Endothelial cell of coronary artery (primary cell): ENCODE data around the gene PPEF2. TPM values are rescaled to one million over a fixed set of nuclear protein-coding genes. Genes with fewer than 3 reads are reported as not detected.

Source experiments
- total RNA-seq: library from RNA; depleted of rRNA; stranded (reverse); fragments of >200 nt; gene quantifications from 2 replicates; pipeline ENCODE4 v1.2.3, GENCODE V29; 2014

PPEF2 gene
- total RNA-seq = not detected in 2 replicates

DNA sequence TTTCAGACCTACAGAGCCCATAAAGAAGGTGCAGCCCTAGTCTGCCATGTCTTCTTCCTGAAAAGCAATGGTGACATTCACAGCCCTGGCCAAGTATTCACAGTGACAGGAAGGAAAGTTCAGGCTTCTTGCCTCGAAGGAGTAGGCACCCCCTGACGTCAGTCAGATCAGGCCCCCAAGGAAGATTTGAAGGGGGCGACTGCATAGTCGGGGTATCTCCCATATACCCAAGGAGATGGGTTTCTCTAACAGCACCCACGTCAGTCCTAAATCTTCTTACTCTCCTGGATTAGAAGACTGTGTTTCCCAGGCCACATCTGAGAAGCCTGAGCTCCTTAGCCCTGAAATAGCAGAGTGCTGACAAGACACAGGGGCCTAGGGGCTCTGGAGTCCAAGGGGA, at the start of gene PPEF2:
PPEF2 (minus strand) TSS at position 101 of the 400 bp plus-strand sequence. CDS start 6,127 bp downstream, outside the sequence.

DNA sequence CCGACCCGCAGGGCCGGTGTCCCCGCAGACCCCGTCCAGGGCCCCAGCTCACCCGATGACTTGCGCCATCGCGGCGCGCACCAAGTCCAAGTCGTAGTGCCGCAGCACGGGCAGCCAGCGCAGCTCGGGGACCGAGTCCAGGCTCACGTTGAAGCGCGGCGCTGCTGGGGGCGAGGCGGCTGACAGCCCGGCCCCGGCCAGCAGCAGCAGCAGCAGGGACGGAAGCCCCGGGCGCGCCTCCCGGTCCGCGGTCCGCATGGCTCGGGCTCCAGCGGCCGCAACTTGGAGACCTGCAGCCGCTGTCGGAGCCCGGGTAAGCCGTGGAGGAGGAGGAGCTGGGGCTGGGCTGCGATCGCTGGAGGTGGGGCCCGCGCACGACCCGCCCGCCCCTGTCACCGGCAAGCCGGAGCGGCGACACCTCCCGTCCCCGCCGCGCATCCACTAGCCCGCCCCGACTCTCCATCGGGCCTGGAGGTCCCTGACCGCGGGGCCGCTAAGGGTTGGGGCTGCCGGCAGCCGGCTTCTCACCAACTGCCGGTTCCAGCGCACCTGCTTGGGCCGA, 38.5 kb upstream of the PPEF2 start, which contains the start of gene NAAA:
NAAA (minus strand) TSS at position 322 of the 562 bp plus-strand sequence; CDS start at position 258, 64 bp downstream.

Other genes starting within 250 kb of the PPEF2 start
- 174 and 182 TPM in 2 replicates for gene G3BP2, start 229.0 kb downstream of the PPEF2 start, total RNA-seq
- gene USO1, start 177.9 kb downstream of the PPEF2 start, total RNA-seq = 67.3 and 85.4 TPM in 2 replicates
- gene NAAA, start 38.6 kb upstream of the PPEF2 start, total RNA-seq = 16.3 and 20.3 TPM in 2 replicates
- 19.7 and 20.2 TPM in 2 replicates for gene SDAD1, start 88.5 kb upstream of the PPEF2 start, total RNA-seq
- gene CXCL9, start 105.1 kb upstream of the PPEF2 start, total RNA-seq = not detected in 2 replicates
- gene CXCL10, start 121.0 kb upstream of the PPEF2 start, total RNA-seq = 0.09 TPM in 2 replicates
- gene CXCL11, start 133.6 kb upstream of the PPEF2 start, total RNA-seq = 0.66 and 0.99 TPM in 2 replicates
- gene ART3, start 172.3 kb upstream of the PPEF2 start, total RNA-seq = under 0.01 TPM in 1 of 2 replicates, not detected in the other
- 47.5 and 49.2 TPM in 2 replicates for gene NUP54, start 245.9 kb upstream of the PPEF2 start, total RNA-seq